Astrocyte (in vitro differentiated cells and primary cell): ENCODE measurements around the gene MYH15. TPM values are rescaled to one million over a fixed set of nuclear protein-coding genes. Genes with fewer than 3 reads are reported as not detected.
A peak's percentile ranks its signal among the peaks of the same experiment; 100 is the strongest.

Experiments
- DNase-seq: peaks from one replicate; pipeline ENCODE4 v3.0.0-alpha.2; 2010; ENCODE audit warnings: low read depth
- FAIRE-seq: peaks from 2 replicates; lab custom pipeline; 2011; peaks lifted over from hg19 to GRCh38; lab: Jason Lieb, UNC
- H2AFZ ChIP-seq: 2 replicates; pipeline ENCODE4 v1.6.0; 2012; ENCODE audit warnings: low read depth, low read length, inconsistent platforms
- H3K27ac ChIP-seq: 2 replicates; pipeline ENCODE4 v1.5.1; 2011; ENCODE audit warnings: low read depth, low read length, inconsistent platforms
- H3K27me3 ChIP-seq: 2 replicates; pipeline ENCODE4 v1.6.0; 2011; ENCODE audit warnings: low read length, inconsistent platforms; ENCODE audit not compliant: insufficient read depth
- H3K36me3 ChIP-seq: 2 replicates; pipeline ENCODE4 v1.5.1; 2011; ENCODE audit warnings: low read length, inconsistent platforms; ENCODE audit not compliant: insufficient read depth
- H3K4me1 ChIP-seq: 2 replicates; pipeline ENCODE4 v1.5.1; 2011; ENCODE audit warnings: low read length, inconsistent platforms; ENCODE audit not compliant: insufficient read depth
- H3K4me2 ChIP-seq: 2 replicates; pipeline ENCODE4 v1.6.0; 2012; ENCODE audit warnings: low read length, inconsistent platforms
- H3K4me3 ChIP-seq: 2 replicates; pipeline ENCODE4 v1.5.1; 2011; ENCODE audit warnings: low read depth, mild to moderate bottlenecking, low read length, inconsistent platforms; ENCODE audit not compliant: insufficient read depth
- H3K79me2 ChIP-seq: 2 replicates; pipeline ENCODE4 v1.6.0; 2012; ENCODE audit warnings: mild to moderate bottlenecking, low read length, inconsistent platforms; ENCODE audit not compliant: insufficient read depth
- H3K9ac ChIP-seq: 2 replicates; pipeline ENCODE4 v1.6.0; 2012; ENCODE audit warnings: mild to moderate bottlenecking, low read length, inconsistent platforms
- H3K9me3 ChIP-seq: 2 replicates; pipeline ENCODE4 v1.5.1; 2012; ENCODE audit warnings: low read depth, mild to moderate bottlenecking, low read length, inconsistent platforms; ENCODE audit not compliant: insufficient read depth
- H4K20me1 ChIP-seq: 2 replicates; pipeline ENCODE4 v1.6.0; 2012; ENCODE audit warnings: low read length, inconsistent platforms; ENCODE audit not compliant: insufficient read depth
- H3K27ac Mint-ChIP-seq: one replicate; pipeline ENCODE4 v1.8.0; 2021; ENCODE audit warnings: mild to moderate bottlenecking, mixed read lengths; ENCODE audit not compliant: unreplicated experiment
- H3K27me3 Mint-ChIP-seq: one replicate; pipeline ENCODE4 v1.8.0; 2021; ENCODE audit warnings: low read depth, mixed read lengths; ENCODE audit not compliant: unreplicated experiment
- H3K36me3 Mint-ChIP-seq: one replicate; pipeline ENCODE4 v1.8.0; 2021; ENCODE audit warnings: low read depth, mixed read lengths; ENCODE audit not compliant: unreplicated experiment
- H3K4me1 Mint-ChIP-seq: one replicate; pipeline ENCODE4 v1.8.0; 2021; ENCODE audit warnings: low read depth, mixed read lengths; ENCODE audit not compliant: unreplicated experiment
- H3K4me3 Mint-ChIP-seq: one replicate; pipeline ENCODE4 v1.8.0; 2021; ENCODE audit warnings: mild to moderate bottlenecking, moderate library complexity, mixed read lengths; ENCODE audit not compliant: unreplicated experiment
- H3K9me3 Mint-ChIP-seq: one replicate; pipeline ENCODE4 v1.8.0; 2021; ENCODE audit warnings: mild to moderate bottlenecking, mixed read lengths; ENCODE audit not compliant: unreplicated experiment
- CTCF ChIP-seq: IDR thresholded peaks from 2 replicates; pipeline ENCODE4 v1.5.1; 2011; ENCODE audit warnings: low read depth, mild to moderate bottlenecking, inconsistent platforms, low read length, moderate library complexity; ENCODE audit not compliant: insufficient read depth
- EZH2 ChIP-seq: IDR thresholded peaks from 2 replicates; pipeline ENCODE4 v1.6.1; 2012; ENCODE audit warnings: mild to moderate bottlenecking, low read length, inconsistent platforms; ENCODE audit not compliant: insufficient read depth
- total RNA-seq: library from RNA; stranded (reverse); gene quantifications from 2 replicates; pipeline ENCODE4 v1.2.1, GENCODE V29; 2021

Gene MYH15
- total RNA-seq, 1 donor from 2014 or later = 0.59 TPM

GRCh38 chr3:108546692-108547091 lies 36.3 kb upstream of the MYH15 start:
- no peak overlapping the region for H3K4me2 ChIP-seq

GRCh38 chr3:108546247-108546646 lies 35.9 kb upstream of the MYH15 start:
- Mint-ChIP-seq H3K27ac (peak overlapping the region; percentile 19), H3K9me3 (no peaks in the 10 kb centered on the region), H3K36me3 (peaks cover 6% of the 10 kb centered on the region), H3K4me3 (no peak overlapping the region), H3K27me3 (no peaks in the 10 kb centered on the region), H3K4me1 (peaks cover 2% of the 10 kb centered on the region)
- Histone ChIP-seq H3K4me3 (no peak overlapping the region), H3K9ac (no peak overlapping the region), H3K36me3 (peaks cover 6% of the 10 kb centered on the region), H3K27ac (no peak overlapping the region), H3K4me1 (no peaks in the 10 kb centered on the region), H3K79me2 (no peaks in the 10 kb centered on the region), H2AFZ (no peak overlapping the region), H3K4me2 (no peak overlapping the region), H3K27me3 (no peaks in the 10 kb centered on the region), H4K20me1 (no peaks in the 10 kb centered on the region), H3K9me3 (no peaks in the 10 kb centered on the region)
- TF ChIP-seq CTCF = no peak
- peak; percentile 7 for DNase-seq
- FAIRE-seq = no peak

More at GRCh38 chr3:108546692-108547091, 36.3 kb upstream of the MYH15 start:
- H2AFZ ChIP-seq = no peak overlapping the region
- FAIRE-seq (no peak), DNase-seq (no peak)
- Mint-ChIP-seq H3K27me3 (no peaks in the 10 kb centered on the region), H3K27ac (no peak overlapping the region), H3K9me3 (no peaks in the 10 kb centered on the region), H3K36me3 (peaks cover 6% of the 10 kb centered on the region), H3K4me1 (peaks cover 2% of the 10 kb centered on the region), H3K4me3 (no peak overlapping the region)
- H3K27ac ChIP-seq = no peak overlapping the region
- no peak overlapping the region for H3K4me3 ChIP-seq
- H3K4me1 ChIP-seq = no peaks in the 10 kb centered on the region
- H3K36me3 ChIP-seq = peaks cover 6% of the 10 kb centered on the region
- no peak overlapping the region for H3K9ac ChIP-seq
- H3K27me3 ChIP-seq = no peaks in the 10 kb centered on the region
- H3K9me3 ChIP-seq = no peaks in the 10 kb centered on the region
- TF ChIP-seq EZH2 = no peak
- no peak for TF ChIP-seq CTCF
- H4K20me1 ChIP-seq = no peaks in the 10 kb centered on the region
- H3K79me2 ChIP-seq = no peaks in the 10 kb centered on the region

- Mint-ChIP-seq H3K4me3 (no peak overlapping the region), H3K27me3 (no peaks in the 10 kb centered on the region), H3K9me3 (no peaks in the 10 kb centered on the region), H3K36me3 (no peaks in the 10 kb centered on the region), H3K4me1 (no peaks in the 10 kb centered on the region), H3K27ac (no peak overlapping the region)
- Histone ChIP-seq H3K4me1 (no peaks in the 10 kb centered on the region), H3K4me2 (no peak overlapping the region), H3K79me2 (no peaks in the 10 kb centered on the region), H3K9me3 (no peaks in the 10 kb centered on the region), H3K9ac (no peak overlapping the region), H3K36me3 (no peaks in the 10 kb centered on the region), H2AFZ (no peak overlapping the region), H4K20me1 (no peaks in the 10 kb centered on the region), H3K27me3 (peaks cover 3% of the 10 kb centered on the region), H3K27ac (no peak overlapping the region), H3K4me3 (no peak overlapping the region)
- DNase-seq (no peak), FAIRE-seq (no peak)
- TF ChIP-seq CTCF = no peak
- TF ChIP-seq EZH2 = no peak
Observed at GRCh38 chr3:108538083-108538482, 27.7 kb upstream of the MYH15 start.
